CD8-positive, alpha-beta memory T cell (primary cell): Measurements from ENCODE around the gene PSMB1. TPM values are rescaled to one million over a fixed set of nuclear protein-coding genes. Genes with fewer than 3 reads are reported as not detected.
A peak's percentile ranks its signal among the peaks of the same experiment; 100 is the strongest.

Experiments used
- CTCF ChIA-PET: fragments of 350-600 bp; sonication (Branson Sonifier 250); formaldehyde crosslinking; loops from one replicate; lab custom pipeline; 2021; ENCODE audit warnings: antibody characterized with exemption; lab: Charles Lee
- POLR2A ChIA-PET: fragments of 350-600 bp; sonication (Branson Sonifier 250); formaldehyde crosslinking; loops from one replicate; lab custom pipeline; 2021; ENCODE audit warnings: antibody characterized with exemption; lab: Charles Lee
- DNase-seq, 5 donors: peaks; one replicate each; pipeline versions ENCODE4 v3.0.0 to v3.0.0-alpha.2; 2020 to 2022; ENCODE audit warnings: mixed read lengths in 1 of 5
- H3K27ac ChIP-seq: one replicate; pipeline ENCODE4 v1.7.0; 2013; ENCODE audit warnings: low read depth, mild to moderate bottlenecking, low read length, moderate library complexity
- H3K27me3 ChIP-seq: 2 replicates; pipeline ENCODE4 v1.7.0; 2013; ENCODE audit warnings: low read length, mild to moderate bottlenecking; ENCODE audit not compliant: insufficient read depth, poor library complexity, severe bottlenecking
- H3K36me3 ChIP-seq: 2 replicates; pipeline ENCODE4 v1.7.0; 2013; ENCODE audit warnings: mild to moderate bottlenecking, low read length, moderate library complexity; ENCODE audit not compliant: insufficient read depth
- H3K4me1 ChIP-seq: 2 replicates; pipeline ENCODE4 v1.7.0; 2013; ENCODE audit warnings: mild to moderate bottlenecking, low read length, moderate library complexity; ENCODE audit not compliant: insufficient read depth
- H3K4me3 ChIP-seq: 2 replicates; pipeline ENCODE4 v1.7.0; 2013; ENCODE audit warnings: mild to moderate bottlenecking, low read length
- H3K9me3 ChIP-seq: 2 replicates; pipeline ENCODE4 v1.7.0; 2013; ENCODE audit warnings: mild to moderate bottlenecking, low read length
- H3K27ac Mint-ChIP-seq, 8 donors: one replicate each; pipeline ENCODE4 v1.8.0; 2020 to 2021; ENCODE audit warnings: mixed read lengths in 8 of 8, mild to moderate bottlenecking in 6 of 8, inconsistent platforms in 3 of 8, moderate library complexity in 3 of 8
- H3K27me3 Mint-ChIP-seq, 2 donors: one replicate each; pipeline ENCODE4 v1.8.0; 2020 to 2021; ENCODE audit warnings: mixed read lengths in 2 of 2, mild to moderate bottlenecking in 1 of 2, moderate library complexity in 1 of 2
- H3K36me3 Mint-ChIP-seq, 3 donors: one replicate each; pipeline ENCODE4 v1.8.0; 2020 to 2021; ENCODE audit warnings: mixed read lengths in 3 of 3, inconsistent platforms in 1 of 3, mild to moderate bottlenecking in 1 of 3
- H3K4me1 Mint-ChIP-seq, 3 donors: one replicate each; pipeline ENCODE4 v1.8.0; 2020 to 2021; ENCODE audit warnings: mixed read lengths in 3 of 3, inconsistent platforms in 1 of 3, mild to moderate bottlenecking in 1 of 3
- H3K4me3 Mint-ChIP-seq, 7 donors: one replicate each; pipeline ENCODE4 v1.8.0; 2020 to 2021; ENCODE audit warnings: mixed read lengths in 7 of 7, mild to moderate bottlenecking in 6 of 7, moderate library complexity in 4 of 7, inconsistent platforms in 2 of 7
- H3K9me3 Mint-ChIP-seq, 5 donors: one replicate each; pipeline ENCODE4 v1.8.0; 2020 to 2022; ENCODE audit warnings: mixed read lengths in 5 of 5, mild to moderate bottlenecking in 3 of 5, moderate library complexity in 2 of 5, inconsistent platforms in 1 of 5
- polyA plus RNA-seq: library from polyadenylated mRNA; unstranded; fragments of 300-500 nt; fragmentation: Illumina TruSeq; gene quantifications from one replicate; pipeline ENCODE4 v1.2.3, GENCODE V29; 2021
- total RNA-seq, 2 experiments: library from RNA; stranded (reverse); gene quantifications; one replicate each; pipeline ENCODE4 v1.2.3, GENCODE V29; 2021

The PSMB1 gene
- total and polyA plus RNA-seq, 3 experiments from 2014 or later = 296 to 478 (median 298) TPM

GRCh38 chr6:170578909-170579308, 25.8 kb upstream of the PSMB1 start:
- peaks cover 0 to 91% (median 14%) of the 10 kb centered on the region in 3 donors for H3K36me3 Mint-ChIP-seq
- POLR2A ChIA-PET = no interaction called here
- Histone ChIP-seq H3K27ac (no peak overlapping the region), H3K36me3 (peaks cover 32% of the 10 kb centered on the region), H3K9me3 (no peaks in the 10 kb centered on the region), H3K4me1 (peaks cover 12% of the 10 kb centered on the region), H3K4me3 (no peak overlapping the region), H3K27me3 (no peaks in the 10 kb centered on the region)
- no peaks in the 10 kb centered on the region for H3K27me3 Mint-ChIP-seq
- H3K27ac Mint-ChIP-seq = peak overlapping the region in 2 of 8 donors; percentile 2 to 17
- no peak overlapping the region for H3K4me3 Mint-ChIP-seq
- no peaks in the 10 kb centered on the region for H3K9me3 Mint-ChIP-seq
- H3K4me1 Mint-ChIP-seq = peaks cover 20 to 29% (median 26%) of the 10 kb centered on the region in 3 donors
- DNase-seq = no peak
- CTCF ChIA-PET = no interaction called here

GRCh38 chr6:170575250-170575649, 22.1 kb upstream of the PSMB1 start:
- Histone ChIP-seq H3K27me3 (no peaks in the 10 kb centered on the region), H3K27ac (no peak overlapping the region), H3K4me3 (no peak overlapping the region), H3K9me3 (no peaks in the 10 kb centered on the region), H3K4me1 (no peaks in the 10 kb centered on the region), H3K36me3 (peaks cover 34% of the 10 kb centered on the region)
- Mint-ChIP-seq H3K36me3 (peaks cover 0 to 90% (median 10%) of the 10 kb centered on the region in 3 donors), H3K4me1 (no peaks in the 10 kb centered on the region), H3K4me3 (no peak overlapping the region), H3K27ac (no peak overlapping the region), H3K9me3 (no peaks in the 10 kb centered on the region), H3K27me3 (no peaks in the 10 kb centered on the region)
- DNase-seq = no peak
- CTCF ChIA-PET = no interaction called here
- POLR2A ChIA-PET = interaction anchor here (0.8 kb wide), 1 partner anchor 8 kb away, joined by 3 read pairs; no protein-coding TSS in a partner anchor

GRCh38 chr6:170572704-170573466, 19.8 kb upstream of the PSMB1 start:
- Histone ChIP-seq H3K27ac (no peak overlapping the region), H3K36me3 (peaks cover 40% of the 10 kb centered on the region), H3K27me3 (no peaks in the 10 kb centered on the region), H3K4me1 (no peaks in the 10 kb centered on the region), H3K9me3 (no peaks in the 10 kb centered on the region), H3K4me3 (no peak overlapping the region)
- no peaks in the 10 kb centered on the region for H3K9me3 Mint-ChIP-seq
- DNase-seq = no peak
- H3K4me3 Mint-ChIP-seq = no peak overlapping the region
- ChIA-PET CTCF (no interaction called here), POLR2A (no interaction called here)
- no peaks in the 10 kb centered on the region for H3K4me1 Mint-ChIP-seq
- peak overlapping the region in 2 of 8 donors; percentile 23 to 36 for H3K27ac Mint-ChIP-seq
- H3K27me3 Mint-ChIP-seq = no peaks in the 10 kb centered on the region
- H3K36me3 Mint-ChIP-seq = peaks cover 0 to 89% (median 17%) of the 10 kb centered on the region in 3 donors

GRCh38 chr6:170564936-170565530, 11.9 kb upstream of the PSMB1 start:
- Histone ChIP-seq H3K36me3 (peaks cover 42% of the 10 kb centered on the region), H3K4me3 (no peak overlapping the region), H3K27ac (no peak overlapping the region), H3K4me1 (no peaks in the 10 kb centered on the region), H3K9me3 (no peaks in the 10 kb centered on the region), H3K27me3 (no peaks in the 10 kb centered on the region)
- Mint-ChIP-seq H3K4me3 (no peak overlapping the region), H3K4me1 (peaks cover 4 to 35% (median 29%) of the 10 kb centered on the region in 3 donors), H3K27me3 (no peaks in the 10 kb centered on the region), H3K9me3 (no peaks in the 10 kb centered on the region), H3K27ac (no peak overlapping the region), H3K36me3 (peaks cover 0 to 84% (median 21%) of the 10 kb centered on the region in 3 donors)
- DNase-seq = no peak
- POLR2A ChIA-PET = no interaction called here
- CTCF ChIA-PET = interaction anchor here (1.0 kb wide), 1 partner anchor 19 kb away, joined by 3 read pairs; no protein-coding TSS in a partner anchor

GRCh38 chr6:170561555-170561954, 8.4 kb upstream of the PSMB1 start:
- Histone ChIP-seq H3K36me3 (peaks cover 25% of the 10 kb centered on the region), H3K27ac (no peak overlapping the region), H3K4me1 (no peaks in the 10 kb centered on the region), H3K9me3 (no peaks in the 10 kb centered on the region), H3K27me3 (no peaks in the 10 kb centered on the region), H3K4me3 (no peak overlapping the region)
- DNase-seq = no peak
- no peak overlapping the region for H3K27ac Mint-ChIP-seq
- H3K9me3 Mint-ChIP-seq = no peaks in the 10 kb centered on the region
- H3K4me1 Mint-ChIP-seq = peaks cover 22 to 57% (median 48%) of the 10 kb centered on the region in 3 donors
- POLR2A ChIA-PET = no interaction called here
- CTCF ChIA-PET = no interaction called here
- peaks cover 0 to 77% (median 23%) of the 10 kb centered on the region in 3 donors for H3K36me3 Mint-ChIP-seq
- no peak overlapping the region for H3K4me3 Mint-ChIP-seq
- H3K27me3 Mint-ChIP-seq = no peaks in the 10 kb centered on the region

GRCh38 chr6:170555305-170555704, 2.2 kb upstream of the PSMB1 start:
- H3K27ac Mint-ChIP-seq = no peak overlapping the region
- H3K9me3 ChIP-seq = no peaks in the 10 kb centered on the region
- no peaks in the 10 kb centered on the region for H3K36me3 ChIP-seq
- peak overlapping the region; percentile 93 for H3K27ac ChIP-seq
- H3K4me1 Mint-ChIP-seq = peaks cover 24 to 27% (median 26%) of the 10 kb centered on the region in 3 donors
- H3K27me3 Mint-ChIP-seq = no peaks in the 10 kb centered on the region
- peaks cover 29% of the 10 kb centered on the region for H3K4me1 ChIP-seq
- H3K9me3 Mint-ChIP-seq = no peaks in the 10 kb centered on the region
- CTCF ChIA-PET = interaction anchor here (1.0 kb wide), 1 partner anchor 29 kb away, joined by 4 read pairs; the partner anchor contains the start of gene PDCD2
- peaks cover 0 to 33% (median 12%) of the 10 kb centered on the region in 3 donors for H3K36me3 Mint-ChIP-seq
- no peak overlapping the region for H3K4me3 Mint-ChIP-seq
- POLR2A ChIA-PET = no interaction called here
- H3K27me3 ChIP-seq = no peaks in the 10 kb centered on the region
- peak overlapping the region; percentile 78 for H3K4me3 ChIP-seq
- no peak for DNase-seq

GRCh38 chr6:170554796-170555137, 1.7 kb upstream of the PSMB1 start:
- Histone ChIP-seq H3K27ac (peak overlapping the region; percentile 93), H3K36me3 (no peaks in the 10 kb centered on the region), H3K4me1 (peaks cover 33% of the 10 kb centered on the region), H3K27me3 (no peaks in the 10 kb centered on the region), H3K4me3 (peak overlapping the region; percentile 78), H3K9me3 (no peaks in the 10 kb centered on the region)
- H3K9me3 Mint-ChIP-seq = no peaks in the 10 kb centered on the region
- no peak overlapping the region for H3K27ac Mint-ChIP-seq
- peaks cover 19 to 29% (median 24%) of the 10 kb centered on the region in 3 donors for H3K4me1 Mint-ChIP-seq
- peaks cover 0 to 35% (median 12%) of the 10 kb centered on the region in 3 donors for H3K36me3 Mint-ChIP-seq
- H3K27me3 Mint-ChIP-seq = no peaks in the 10 kb centered on the region
- ChIA-PET POLR2A (interaction anchor here (3.4 kb wide), 1 partner anchor 29 kb away, joined by 43 read pairs; the partner anchor contains the start of gene PDCD2), CTCF (no interaction called here)
- no peak overlapping the region for H3K4me3 Mint-ChIP-seq
- no peak for DNase-seq
